HEK293 (cell line): ENCODE results near the gene PRKD1.

Source experiments
- CTCF ChIA-PET: fragments of 350-600 bp; formaldehyde crosslinking; extraction: SDS; loops from one replicate; lab custom pipeline; 2021; ENCODE audit warnings: antibody characterized with exemption; lab: Yijun Ruan, JAX
- POLR2A ChIA-PET: fragments of 300-600 bp; formaldehyde crosslinking; extraction: SDS; loops from one replicate; lab custom pipeline; 2020; ENCODE audit warnings: antibody characterized with exemption, inconsistent platforms; lab: Yijun Ruan, JAX
- H3K27ac ChIP-seq: fragments of 200-500 bp; sonication (Bioruptor generic); 2 replicates; pipeline ENCODE4 v1.5.1; 2014; ENCODE audit warnings: low read depth, low read length, control low read depth, inconsistent platforms; ENCODE audit errors: extremely low read depth
- H3K36me3 ChIP-seq, 2 experiments: fragments of 200-500 bp in 1 of 2; sonication (Bioruptor generic) in 1 of 2; 1 replicate in 1 of 2; 2 replicates in 1 of 2; pipeline ENCODE4 v1.5.1; 2014 to 2017; ENCODE audit warnings: inconsistent platforms in 2 of 2, low read length in 2 of 2; ENCODE audit not compliant: control insufficient read depth in 2 of 2, insufficient read depth in 1 of 2
- H3K4me1 ChIP-seq: fragments of 200-500 bp; sonication (Bioruptor generic); 2 replicates; pipeline ENCODE4 v1.5.1; 2014; ENCODE audit warnings: mild to moderate bottlenecking, low read length, inconsistent platforms; ENCODE audit not compliant: control insufficient read depth, insufficient read depth
- H3K4me3 ChIP-seq: 2 replicates; pipeline ENCODE4 v1.5.1; 2011; ENCODE audit warnings: low read depth, mild to moderate bottlenecking, control low read depth, low read length, moderate library complexity
- H3K9me3 ChIP-seq: fragments of 200-500 bp; sonication (Bioruptor generic); 2 replicates; pipeline ENCODE4 v1.5.1; 2014; ENCODE audit warnings: low read depth, low read length, inconsistent platforms; ENCODE audit not compliant: control insufficient read depth, insufficient read depth
- BCL6B ChIP-seq: fragments of 450-650 bp; formaldehyde crosslinking; IDR thresholded peaks from 2 replicates; pipeline ENCODE4 v1.5.1; 2017; ENCODE audit warnings: missing biosample characterization, missing genetic modification characterization
- EGR2 ChIP-seq: fragments of 450-650 bp; formaldehyde crosslinking; IDR thresholded peaks from 2 replicates; pipeline ENCODE4 v1.5.1; 2016; ENCODE audit warnings: low read depth, missing biosample characterization, missing genetic modification characterization
- KLF1 ChIP-seq: fragments of 450-650 bp; formaldehyde crosslinking; IDR thresholded peaks from 2 replicates; pipeline ENCODE4 v1.5.1; 2016; ENCODE audit warnings: missing biosample characterization, missing genetic modification characterization
- MEIS1 ChIP-seq: sonication (generic); formaldehyde crosslinking; IDR thresholded peaks from 2 replicates; pipeline ENCODE4 v1.8.1; 2022; ENCODE audit warnings: missing genetic modification reagents, mild to moderate bottlenecking, borderline replicate concordance
- MYNN ChIP-seq: fragments of 450-650 bp; formaldehyde crosslinking; IDR thresholded peaks from 2 replicates; pipeline ENCODE4 v1.5.1; 2016; ENCODE audit warnings: missing biosample characterization, missing genetic modification characterization, borderline replicate concordance
- OVOL3 ChIP-seq: fragments of 450-650 bp; formaldehyde crosslinking; IDR thresholded peaks from 2 replicates; pipeline ENCODE4 v1.5.1; 2016; ENCODE audit warnings: missing biosample characterization, missing genetic modification characterization
- PRDM1 ChIP-seq: fragments of 450-650 bp; formaldehyde crosslinking; IDR thresholded peaks from 2 replicates; pipeline ENCODE4; 2016; ENCODE audit warnings: missing biosample characterization, missing genetic modification characterization
- RBAK ChIP-seq: fragments of 450-650 bp; formaldehyde crosslinking; IDR thresholded peaks from 2 replicates; pipeline ENCODE4 v1.5.1; 2016; ENCODE audit warnings: missing biosample characterization, missing genetic modification characterization
- REPIN1 ChIP-seq: fragments of 450-650 bp; formaldehyde crosslinking; IDR thresholded peaks from 2 replicates; pipeline ENCODE4 v1.5.1; 2017; ENCODE audit warnings: missing biosample characterization, missing genetic modification characterization, low read depth
- SCRT2 ChIP-seq: fragments of 450-650 bp; formaldehyde crosslinking; IDR thresholded peaks from 2 replicates; pipeline ENCODE4 v1.5.1; 2016; ENCODE audit warnings: missing biosample characterization, missing genetic modification characterization
- SETDB1 ChIP-seq: IDR thresholded peaks from one replicate; pipeline ENCODE4 v1.6.1; 2017; ENCODE audit warnings: mild to moderate bottlenecking, low read length, moderate library complexity, mixed read lengths; ENCODE audit not compliant: insufficient read length
- TCF7L2 ChIP-seq: IDR thresholded peaks from 2 replicates; pipeline ENCODE4 v1.6.1; 2011; ENCODE audit warnings: low read depth, mild to moderate bottlenecking, inconsistent platforms, low read length, moderate library complexity, borderline replicate concordance
- ZFP3 ChIP-seq: fragments of 450-650 bp; formaldehyde crosslinking; IDR thresholded peaks from 2 replicates; pipeline ENCODE4 v1.5.1; 2016; ENCODE audit warnings: low read depth, missing biosample characterization, missing genetic modification characterization
- ZFP69B ChIP-seq: fragments of 450-650 bp; formaldehyde crosslinking; IDR thresholded peaks from 2 replicates; pipeline ENCODE4 v1.5.1; 2016; ENCODE audit warnings: missing biosample characterization, missing genetic modification characterization
- ZNF10 ChIP-seq: fragments of 450-650 bp; formaldehyde crosslinking; IDR thresholded peaks from 2 replicates; pipeline ENCODE4 v1.5.1; 2017; ENCODE audit warnings: missing biosample characterization, missing genetic modification characterization
- ZNF18 ChIP-seq: fragments of 450-650 bp; formaldehyde crosslinking; IDR thresholded peaks from 2 replicates; pipeline ENCODE4 v1.5.1; 2016; ENCODE audit warnings: missing biosample characterization, missing genetic modification characterization
- ZNF341 ChIP-seq: fragments of 450-650 bp; formaldehyde crosslinking; IDR thresholded peaks from 2 replicates; pipeline ENCODE4; 2016; ENCODE audit warnings: low read depth, missing biosample characterization, missing genetic modification characterization
- ZNF549 ChIP-seq: fragments of 450-650 bp; IDR thresholded peaks from 2 replicates; pipeline ENCODE4 v1.5.1; 2018; ENCODE audit warnings: missing biosample characterization, missing genetic modification characterization, mild to moderate bottlenecking, inconsistent platforms, moderate library complexity
- ZNF555 ChIP-seq: fragments of 450-650 bp; formaldehyde crosslinking; conservative IDR thresholded peaks from 2 replicates; pipeline ENCODE4 v1.5.1; 2017; ENCODE audit warnings: missing biosample characterization, mild to moderate bottlenecking, missing genetic modification characterization, inconsistent platforms
- ZNF558 ChIP-seq: fragments of 450-650 bp; formaldehyde crosslinking; IDR thresholded peaks from 2 replicates; pipeline ENCODE4 v1.5.1; 2016; ENCODE audit warnings: missing biosample characterization, missing genetic modification characterization
- TF ChIP-seq, protein P1 (sequence below): fragments of 450-650 bp; formaldehyde crosslinking; IDR thresholded peaks from 2 replicates; pipeline ENCODE4 v1.5.0; 2017; ENCODE audit warnings: missing biosample characterization, missing genetic modification characterization, borderline replicate concordance
- TF ChIP-seq, protein P2 (sequence below): fragments of 450-650 bp; formaldehyde crosslinking; IDR thresholded peaks from 2 replicates; pipeline ENCODE4 v1.5.1; 2016; ENCODE audit warnings: missing biosample characterization, missing genetic modification characterization

PRKD1 gene

DNA sequence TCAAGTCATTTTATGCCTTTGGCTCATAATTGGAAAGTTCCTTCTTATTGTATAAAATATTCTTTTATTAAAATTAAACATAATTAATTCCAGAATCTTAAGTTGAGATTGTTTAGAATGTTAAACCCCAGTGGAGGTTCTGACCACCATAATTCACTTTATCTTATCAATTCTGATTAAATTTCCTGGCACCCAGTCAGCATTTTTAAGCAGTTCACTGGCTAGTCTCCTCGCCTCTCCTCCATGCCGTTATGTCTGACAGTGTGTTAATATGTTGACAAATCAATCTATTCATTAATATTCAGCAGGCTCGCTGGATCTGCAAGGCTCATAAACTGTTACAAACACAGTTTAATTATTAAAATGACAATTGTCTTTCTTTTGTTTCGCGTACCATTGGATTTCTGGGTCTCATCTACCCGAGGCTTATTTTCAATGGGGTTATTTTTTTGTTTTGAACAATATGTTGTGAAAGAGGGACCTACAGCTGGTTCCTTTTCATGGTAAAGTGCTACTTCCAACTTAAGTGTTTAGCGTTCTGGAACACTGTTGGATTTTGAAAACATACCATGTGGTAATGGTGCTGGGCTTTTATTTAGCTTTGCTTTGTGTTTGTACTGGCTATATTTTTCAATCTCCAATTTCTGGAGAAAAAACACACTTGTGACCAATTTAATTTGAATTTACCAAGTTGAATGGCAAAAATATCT, 339.7 kb downstream of the PRKD1 start (continued):
- TF ChIP-seq ZNF555 (tag by site-specific recombination) (no peak), BCL6B (tag by site-specific recombination) (no peak), RBAK (tag by site-specific recombination) (no peak)

- Histone ChIP-seq H3K9me3 (no peaks in the 10 kb centered on the region), H3K4me3 (no peak overlapping the region), H3K36me3 (no peaks in the 10 kb centered on the region), H3K4me1 (peaks cover 5% of the 10 kb centered on the region; the same call in 1 of the 2 replicates), H3K27ac (no peak overlapping the region)
- ChIA-PET POLR2A (no interaction called here), CTCF (no interaction called here)
- no peak for TF ChIP-seq ZNF10 (tag by site-specific recombination)
- TF ChIP-seq RBAK (tag by site-specific recombination): no peak
- no peak for TF ChIP-seq ZFP69B (tag by site-specific recombination)
- TF ChIP-seq MEIS1: no peak
- TF ChIP-seq ZNF341 (tag by site-specific recombination): no peak
- no peak for TF ChIP-seq PRDM1 (tag by site-specific recombination)
- TF ChIP-seq ZNF558 (tag by site-specific recombination): no peak
- no peak for TF ChIP-seq ZNF549 (tag by site-specific recombination)
- TF ChIP-seq TCF7L2: no peak
- TF ChIP-seq, protein P1, sequence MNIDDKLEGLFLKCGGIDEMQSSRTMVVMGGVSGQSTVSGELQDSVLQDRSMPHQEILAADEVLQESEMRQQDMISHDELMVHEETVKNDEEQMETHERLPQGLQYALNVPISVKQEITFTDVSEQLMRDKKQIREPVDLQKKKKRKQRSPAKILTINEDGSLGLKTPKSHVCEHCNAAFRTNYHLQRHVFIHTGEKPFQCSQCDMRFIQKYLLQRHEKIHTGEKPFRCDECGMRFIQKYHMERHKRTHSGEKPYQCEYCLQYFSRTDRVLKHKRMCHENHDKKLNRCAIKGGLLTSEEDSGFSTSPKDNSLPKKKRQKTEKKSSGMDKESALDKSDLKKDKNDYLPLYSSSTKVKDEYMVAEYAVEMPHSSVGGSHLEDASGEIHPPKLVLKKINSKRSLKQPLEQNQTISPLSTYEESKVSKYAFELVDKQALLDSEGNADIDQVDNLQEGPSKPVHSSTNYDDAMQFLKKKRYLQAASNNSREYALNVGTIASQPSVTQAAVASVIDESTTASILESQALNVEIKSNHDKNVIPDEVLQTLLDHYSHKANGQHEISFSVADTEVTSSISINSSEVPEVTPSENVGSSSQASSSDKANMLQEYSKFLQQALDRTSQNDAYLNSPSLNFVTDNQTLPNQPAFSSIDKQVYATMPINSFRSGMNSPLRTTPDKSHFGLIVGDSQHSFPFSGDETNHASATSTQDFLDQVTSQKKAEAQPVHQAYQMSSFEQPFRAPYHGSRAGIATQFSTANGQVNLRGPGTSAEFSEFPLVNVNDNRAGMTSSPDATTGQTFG (tag by site-specific recombination): no peak
- TF ChIP-seq EGR2 (tag by site-specific recombination): no peak
- TF ChIP-seq, protein P2, sequence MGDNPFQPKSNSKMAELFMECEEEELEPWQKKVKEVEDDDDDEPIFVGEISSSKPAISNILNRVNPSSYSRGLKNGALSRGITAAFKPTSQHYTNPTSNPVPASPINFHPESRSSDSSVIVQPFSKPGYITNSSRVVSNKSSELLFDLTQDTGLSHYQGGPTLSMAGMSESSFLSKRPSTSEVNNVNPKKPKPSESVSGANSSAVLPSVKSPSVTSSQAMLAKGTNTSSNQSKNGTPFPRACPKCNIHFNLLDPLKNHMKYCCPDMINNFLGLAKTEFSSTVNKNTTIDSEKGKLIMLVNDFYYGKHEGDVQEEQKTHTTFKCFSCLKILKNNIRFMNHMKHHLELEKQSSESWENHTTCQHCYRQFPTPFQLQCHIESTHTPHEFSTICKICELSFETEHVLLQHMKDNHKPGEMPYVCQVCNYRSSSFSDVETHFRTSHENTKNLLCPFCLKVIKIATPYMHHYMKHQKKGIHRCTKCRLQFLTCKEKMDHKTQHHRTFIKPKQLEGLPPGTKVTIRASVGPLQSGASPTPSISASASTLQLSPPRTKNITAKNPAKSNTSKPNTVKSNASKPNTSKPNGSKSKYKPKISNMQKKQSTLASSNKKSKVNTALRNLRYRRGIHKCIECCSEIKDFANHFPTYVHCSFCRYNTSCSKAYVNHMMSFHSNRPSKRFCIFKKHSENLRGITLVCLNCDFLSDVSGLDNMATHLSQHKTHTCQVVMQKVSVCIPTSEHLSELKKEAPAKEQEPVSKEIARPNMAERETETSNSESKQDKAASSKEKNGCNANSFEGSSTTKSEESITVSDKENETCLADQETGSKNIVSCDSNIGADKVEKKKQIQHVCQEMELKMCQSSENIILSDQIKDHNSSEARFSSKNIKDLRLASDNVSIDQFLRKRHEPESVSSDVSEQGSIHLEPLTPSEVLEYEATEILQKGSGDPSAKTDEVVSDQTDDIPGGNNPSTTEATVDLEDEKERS (tag by site-specific recombination): no peak
- TF ChIP-seq SETDB1: no peak
- no peak for TF ChIP-seq MYNN (tag by site-specific recombination)
- no peak for TF ChIP-seq ZNF18 (tag by site-specific recombination)
- TF ChIP-seq ZFP3: no peak
- no peak for TF ChIP-seq OVOL3 (tag by site-specific recombination)
- TF ChIP-seq SCRT2 (tag by site-specific recombination): no peak
- no peak for TF ChIP-seq REPIN1 (tag by site-specific recombination)
- no peak for TF ChIP-seq KLF1 (tag by site-specific recombination)
These were observed 340.6 kb downstream of the PRKD1 start for GRCh38 chr14:29587046-29587445.
